MCF 10A (cell line): ENCODE measurements around the gene LAMB1. TPM values are rescaled to one million over a fixed set of nuclear protein-coding genes. Genes with fewer than 3 reads are reported as not detected.

Experiments
- BruUV-seq: library from RNA; stranded (reverse); fragments of 400-500 nt; replicated peaks from 2 replicates; lab custom pipeline; 2021; lab: Mats Ljungman, UMichigan
- CTCF ChIA-PET: fragments of 300-600 bp; sonication (Branson Sonifier 250); formaldehyde crosslinking; extraction: SDS; loops from one replicate; lab custom pipeline; 2021; ENCODE audit warnings: antibody characterized with exemption, inconsistent platforms; lab: Yijun Ruan, JAX
- POLR2A ChIA-PET: fragments of 300-600, 350-650 bp; sonication (Branson Sonifier 250); formaldehyde crosslinking; extraction: SDS; loops from one replicate; lab custom pipeline; 2020; ENCODE audit warnings: antibody characterized with exemption, inconsistent platforms; lab: Yijun Ruan, JAX
- DNase-seq: peaks from one replicate; pipeline ENCODE4 v3.0.0-alpha.2; 2018; ENCODE audit not compliant: unreplicated experiment
- H3K27ac Mint-ChIP-seq: one replicate; pipeline ENCODE4 v1.8.0; 2022; ENCODE audit warnings: mild to moderate bottlenecking, low read depth, mixed read lengths; ENCODE audit not compliant: unreplicated experiment
- H3K27me3 Mint-ChIP-seq: one replicate; pipeline ENCODE4 v1.8.0; 2022; ENCODE audit warnings: mixed read lengths; ENCODE audit not compliant: insufficient read depth, unreplicated experiment
- H3K36me3 Mint-ChIP-seq: one replicate; pipeline ENCODE4 v1.8.0; 2022; ENCODE audit warnings: mild to moderate bottlenecking, moderate library complexity, mixed read lengths; ENCODE audit not compliant: insufficient read depth, unreplicated experiment
- H3K4me1 Mint-ChIP-seq: one replicate; pipeline ENCODE4 v1.8.0; 2022; ENCODE audit warnings: mixed read lengths; ENCODE audit not compliant: insufficient read depth, unreplicated experiment
- H3K4me3 Mint-ChIP-seq: one replicate; pipeline ENCODE4 v1.8.0; 2022; ENCODE audit warnings: mild to moderate bottlenecking, moderate library complexity, mixed read lengths; ENCODE audit not compliant: unreplicated experiment
- H3K9me3 Mint-ChIP-seq: one replicate; pipeline ENCODE4 v1.8.0; 2022; ENCODE audit warnings: mixed read lengths; ENCODE audit not compliant: unreplicated experiment
- CTCF ChIP-seq: fragments of 200-600 bp; IDR thresholded peaks from one replicate; pipeline ENCODE4 v1.8.0; 2022; ENCODE audit warnings: antibody characterized with exemption, mild to moderate bottlenecking; ENCODE audit not compliant: unreplicated experiment
- intact Hi-C: fragments of 100-400 bp; cut with micrococcal nuclease; formaldehyde crosslinking; loops from 2 replicates; pipeline ENCODE4 v1.14.1; 2022
- total RNA-seq: library from RNA; stranded (reverse); gene quantifications from 2 replicates; pipeline ENCODE4 v1.2.3, GENCODE V29; 2022

LAMB1 gene
- total RNA-seq, 1 experiment from 2014 or later = 275 TPM

- DNase-seq = peak; percentile 34
- Mint-ChIP-seq H3K27ac (peak overlapping the region; percentile 85), H3K4me1 (peaks cover 42% of the 10 kb centered on the region), H3K36me3 (no peaks in the 10 kb centered on the region), H3K9me3 (no peaks in the 10 kb centered on the region), H3K27me3 (no peaks in the 10 kb centered on the region), H3K4me3 (no peak overlapping the region)
- CTCF ChIA-PET = interaction anchor here (1.3 to 3.6 kb wide), 3 partner anchors 20 to 199 kb away, joined by 5 to 19 read pairs (median 6); no protein-coding TSS in a partner anchor
- POLR2A ChIA-PET = interaction anchor here (0.7 to 6.5 kb wide), 19 partner anchors 9 to 199 kb away, joined by 3 to 93 read pairs (median 4); partner anchors contain the start of gene DLD
- TF ChIP-seq CTCF = no peak
- no TSS peak for BruUV-seq
- intact Hi-C loops = loop anchor here (5.0 kb wide), 3 partner anchors 50 to 200 kb away; no protein-coding TSS in a partner anchor
Measured at GRCh38 chr7:107946881-107947280, 56.1 kb downstream of the LAMB1 start.

GRCh38 chr7:107946451-107946850 is 56.5 kb downstream of the LAMB1 start:
- no peak overlapping the region for H3K4me3 Mint-ChIP-seq
- H3K27me3 Mint-ChIP-seq = no peaks in the 10 kb centered on the region
- peak overlapping the region; percentile 85 for H3K27ac Mint-ChIP-seq
- no peaks in the 10 kb centered on the region for H3K9me3 Mint-ChIP-seq
- intact Hi-C loops = loop anchor here (5.0 kb wide), 3 partner anchors 51 to 201 kb away; no protein-coding TSS in a partner anchor
- DNase-seq = peak; percentile 58
- no peak for TF ChIP-seq CTCF
- peaks cover 42% of the 10 kb centered on the region for H3K4me1 Mint-ChIP-seq
- ChIA-PET POLR2A (interaction anchor here (0.7 to 6.5 kb wide), 14 partner anchors 9 to 200 kb away, joined by 3 to 93 read pairs (median 6); no protein-coding TSS in a partner anchor), CTCF (interaction anchor here (1.2 to 3.6 kb wide), 3 partner anchors 18 to 200 kb away, joined by 4 to 19 read pairs (median 7); no protein-coding TSS in a partner anchor)
- no peaks in the 10 kb centered on the region for H3K36me3 Mint-ChIP-seq
- no TSS peak for BruUV-seq

- no peak for TF ChIP-seq CTCF
- no TSS peak for BruUV-seq
- intact Hi-C loops = loop anchor here (5.0 kb wide), 3 partner anchors 52 to 202 kb away; no protein-coding TSS in a partner anchor
- Mint-ChIP-seq H3K27me3 (no peaks in the 10 kb centered on the region), H3K9me3 (no peaks in the 10 kb centered on the region), H3K4me1 (peaks cover 42% of the 10 kb centered on the region), H3K4me3 (no peak overlapping the region), H3K27ac (peak overlapping the region; percentile 85), H3K36me3 (no peaks in the 10 kb centered on the region)
- POLR2A ChIA-PET = interaction anchor here (0.9 to 6.5 kb wide), 11 partner anchors 8 to 71 kb away, joined by 3 to 93 read pairs (median 6); partner anchors contain the start of gene DLD
- no peak for DNase-seq
- CTCF ChIA-PET = interaction anchor here (1.2 to 3.6 kb wide), 3 partner anchors 19 to 201 kb away, joined by 4 to 19 read pairs (median 7); no protein-coding TSS in a partner anchor
Measured at GRCh38 chr7:107945332-107945731, 57.6 kb downstream of the LAMB1 start.

GRCh38 chr7:107944411-107945169 is 58.4 kb downstream of the LAMB1 start:
- ChIA-PET POLR2A (interaction anchor here (0.8 to 6.5 kb wide), 10 partner anchors 11 to 72 kb away, joined by 3 to 93 read pairs (median 4); partner anchors contain the start of gene DLD), CTCF (interaction anchor here (0.6 to 1.9 kb wide), 2 partner anchors 17 to 72 kb away, joined by 3 to 7 read pairs; no protein-coding TSS in a partner anchor)
- no peak for TF ChIP-seq CTCF
- no peaks in the 10 kb centered on the region for H3K27me3 Mint-ChIP-seq
- intact Hi-C loops = loop anchor here (5.0 kb wide), 3 partner anchors 53 to 203 kb away; no protein-coding TSS in a partner anchor
- H3K36me3 Mint-ChIP-seq = no peaks in the 10 kb centered on the region
- no peaks in the 10 kb centered on the region for H3K9me3 Mint-ChIP-seq
- H3K27ac Mint-ChIP-seq = no peak overlapping the region
- DNase-seq = no peak
- H3K4me3 Mint-ChIP-seq = no peak overlapping the region
- peaks cover 36% of the 10 kb centered on the region for H3K4me1 Mint-ChIP-seq
- no TSS peak for BruUV-seq
